ENCODE results near the gene MAPK4. TPM values are rescaled to one million over a fixed set of nuclear protein-coding genes. Genes with fewer than 3 reads are reported as not detected.
A peak's percentile ranks its signal among the peaks of the same experiment; 100 is the strongest.

The MAPK4 gene
- total RNA-seq, 1 donor from 2014 or later: 16.3 TPM

DNA sequence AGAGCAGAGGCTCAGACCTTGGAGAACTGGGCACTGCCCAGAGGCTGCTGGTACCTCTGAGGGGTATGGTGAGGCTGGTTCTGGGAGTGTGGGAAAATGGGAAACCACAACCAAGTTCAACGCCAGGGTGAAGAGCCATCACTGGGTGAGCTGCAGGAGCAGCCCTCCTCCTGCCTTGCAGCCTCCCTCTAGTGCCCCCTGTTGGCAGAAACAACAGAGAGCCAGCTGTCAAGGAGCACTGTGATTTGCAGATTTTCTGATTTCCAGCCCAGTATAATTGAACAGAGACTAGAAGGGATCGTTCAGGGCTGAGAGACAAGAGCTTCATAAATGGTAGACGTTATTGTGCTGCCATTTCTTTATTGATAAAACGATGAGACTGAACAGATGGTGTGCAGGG, 50.5 kb downstream of the MAPK4 start:
- H3K27me3 Mint-ChIP-seq: no peaks in the 10 kb centered on the region
- no peak for DNase-seq (ENCODE audit: low spot score, unreplicated experiment)
- TF ChIP-seq, protein P1, sequence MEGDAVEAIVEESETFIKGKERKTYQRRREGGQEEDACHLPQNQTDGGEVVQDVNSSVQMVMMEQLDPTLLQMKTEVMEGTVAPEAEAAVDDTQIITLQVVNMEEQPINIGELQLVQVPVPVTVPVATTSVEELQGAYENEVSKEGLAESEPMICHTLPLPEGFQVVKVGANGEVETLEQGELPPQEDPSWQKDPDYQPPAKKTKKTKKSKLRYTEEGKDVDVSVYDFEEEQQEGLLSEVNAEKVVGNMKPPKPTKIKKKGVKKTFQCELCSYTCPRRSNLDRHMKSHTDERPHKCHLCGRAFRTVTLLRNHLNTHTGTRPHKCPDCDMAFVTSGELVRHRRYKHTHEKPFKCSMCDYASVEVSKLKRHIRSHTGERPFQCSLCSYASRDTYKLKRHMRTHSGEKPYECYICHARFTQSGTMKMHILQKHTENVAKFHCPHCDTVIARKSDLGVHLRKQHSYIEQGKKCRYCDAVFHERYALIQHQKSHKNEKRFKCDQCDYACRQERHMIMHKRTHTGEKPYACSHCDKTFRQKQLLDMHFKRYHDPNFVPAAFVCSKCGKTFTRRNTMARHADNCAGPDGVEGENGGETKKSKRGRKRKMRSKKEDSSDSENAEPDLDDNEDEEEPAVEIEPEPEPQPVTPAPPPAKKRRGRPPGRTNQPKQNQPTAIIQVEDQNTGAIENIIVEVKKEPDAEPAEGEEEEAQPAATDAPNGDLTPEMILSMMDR (IDR thresholded peaks at IDR 0.05; ENCODE audit: unreplicated experiment): no peak

DNA sequence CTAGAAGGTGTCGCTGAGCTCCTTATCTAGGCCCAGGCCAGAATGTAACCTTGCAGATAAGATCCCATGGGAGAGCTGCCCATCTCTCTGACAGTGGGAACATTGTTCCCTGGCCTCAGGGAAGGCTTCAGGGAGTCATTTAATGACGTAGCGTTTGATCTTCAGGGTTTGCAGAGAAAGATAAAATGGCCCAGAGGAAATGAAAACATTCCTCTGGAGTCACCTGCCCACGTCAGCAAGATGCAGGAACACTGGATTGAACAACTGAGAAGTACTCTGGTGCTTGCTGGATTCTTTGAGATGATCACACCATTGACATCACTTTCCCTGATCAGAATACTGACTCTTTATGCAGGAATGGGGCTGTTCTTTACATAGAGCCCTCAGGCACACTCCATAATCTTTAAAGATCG, 51.6 kb downstream of the MAPK4 start:
- TF ChIP-seq, protein P1 (IDR thresholded peaks at IDR 0.05; ENCODE audit: unreplicated experiment): no peak
- Mint-ChIP-seq H3K9me3 (ENCODE audit: low read depth) (peaks cover 8% of the 10 kb centered on the region), H3K27me3 (no peaks in the 10 kb centered on the region), H3K27ac (peak overlapping the region; percentile 63), H3K4me3 (ENCODE audit: low read depth) (no peak overlapping the region), H3K36me3 (ENCODE audit: insufficient read depth) (peaks cover 6% of the 10 kb centered on the region), H3K4me1 (ENCODE audit: low read depth) (peaks cover 15% of the 10 kb centered on the region)
- no peak for DNase-seq (ENCODE audit: low spot score, unreplicated experiment)

More for the DNA sequence above, 50.5 kb downstream of the MAPK4 start:
- H3K4me1 Mint-ChIP-seq (ENCODE audit: low read depth): peaks cover 15% of the 10 kb centered on the region
- peaks cover 8% of the 10 kb centered on the region for H3K9me3 Mint-ChIP-seq (ENCODE audit: low read depth)
- peaks cover 6% of the 10 kb centered on the region for H3K36me3 Mint-ChIP-seq (ENCODE audit: insufficient read depth)
- H3K4me3 Mint-ChIP-seq (ENCODE audit: low read depth): no peak overlapping the region
- no peak overlapping the region for H3K27ac Mint-ChIP-seq

DNA sequence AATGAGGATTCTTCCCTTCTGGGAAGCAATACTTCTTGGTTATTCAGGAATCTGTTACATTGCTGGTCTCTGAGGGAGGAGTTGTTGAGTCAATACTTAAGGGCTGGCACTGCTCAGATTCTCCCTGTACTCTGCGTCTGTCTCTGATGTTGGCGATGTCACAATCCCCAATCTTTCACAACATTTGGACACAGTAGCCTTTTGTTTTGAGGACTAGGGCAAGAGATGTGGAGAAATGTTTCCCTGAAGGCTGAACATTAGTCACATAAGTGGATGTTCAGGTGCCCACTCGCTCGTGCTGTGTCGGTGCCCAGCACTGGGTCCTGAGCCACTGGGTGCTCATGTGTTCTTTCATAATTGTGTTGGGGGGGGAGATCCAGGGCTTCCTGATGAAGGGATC, 55.0 kb downstream of the MAPK4 start:
- Mint-ChIP-seq H3K27ac (no peak overlapping the region), H3K4me1 (ENCODE audit: low read depth) (peaks cover 15% of the 10 kb centered on the region), H3K9me3 (ENCODE audit: low read depth) (peaks cover 8% of the 10 kb centered on the region), H3K27me3 (no peaks in the 10 kb centered on the region), H3K36me3 (ENCODE audit: insufficient read depth) (peaks cover 1% of the 10 kb centered on the region), H3K4me3 (ENCODE audit: low read depth) (no peak overlapping the region)
- TF ChIP-seq, protein P1 (IDR thresholded peaks at IDR 0.05; ENCODE audit: unreplicated experiment): no peak
- DNase-seq (ENCODE audit: low spot score, unreplicated experiment): no peak

DNA sequence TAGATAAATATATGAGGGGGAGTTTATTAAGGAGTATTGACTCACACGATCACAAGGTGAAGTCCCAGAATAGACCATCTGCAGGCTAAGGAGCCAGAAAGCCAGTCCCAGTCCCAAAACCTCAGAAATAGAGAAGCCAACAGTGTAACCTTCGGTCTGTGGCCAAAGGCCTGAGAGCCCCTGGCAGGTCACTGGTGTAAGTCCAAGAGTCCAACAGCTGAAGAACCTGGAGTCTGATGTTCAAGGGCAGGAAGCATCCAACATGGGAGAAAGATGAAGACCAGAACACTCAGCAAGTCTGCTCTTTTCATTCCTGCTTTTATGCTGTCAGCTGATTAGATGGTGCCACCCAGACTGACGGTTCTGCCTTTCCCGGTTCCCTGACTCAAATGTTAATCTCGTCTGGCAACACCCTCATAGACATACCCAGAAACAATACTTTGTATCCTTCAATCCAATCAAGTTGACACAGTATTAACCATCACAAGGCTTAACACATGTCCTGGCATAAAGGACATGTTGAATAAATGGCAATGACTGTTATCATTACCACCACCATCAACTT, 56.7 kb downstream of the MAPK4 start:
- Mint-ChIP-seq H3K4me1 (ENCODE audit: low read depth) (peaks cover 7% of the 10 kb centered on the region), H3K9me3 (ENCODE audit: low read depth) (peaks cover 4% of the 10 kb centered on the region), H3K27me3 (no peaks in the 10 kb centered on the region), H3K36me3 (ENCODE audit: insufficient read depth) (no peaks in the 10 kb centered on the region), H3K27ac (no peak overlapping the region), H3K4me3 (ENCODE audit: low read depth) (no peak overlapping the region)
- TF ChIP-seq, protein P1 (IDR thresholded peaks at IDR 0.05; ENCODE audit: unreplicated experiment): no peak
- no peak for DNase-seq (ENCODE audit: low spot score, unreplicated experiment)

DNA sequence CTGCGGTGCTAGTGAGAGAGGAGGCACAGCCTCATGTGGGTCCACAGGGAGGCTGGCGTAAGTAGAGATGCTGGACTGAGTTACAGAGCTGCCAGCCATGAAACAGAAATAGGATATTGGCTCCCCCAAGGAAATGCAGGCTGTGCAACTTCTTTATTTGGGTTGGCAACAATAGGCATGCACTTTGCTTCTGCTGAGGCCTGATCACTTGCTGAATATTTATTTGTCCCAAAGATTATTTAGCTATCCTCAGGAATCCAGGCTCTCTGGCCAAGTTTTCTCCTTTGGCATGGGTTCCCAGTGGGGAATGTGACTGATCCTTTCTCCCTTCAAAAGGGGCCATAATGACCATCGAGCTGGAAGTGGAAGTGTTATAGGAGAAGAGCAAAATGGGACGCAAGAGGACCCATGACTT, 60.0 kb downstream of the MAPK4 start:
- TF ChIP-seq, protein P1 (IDR thresholded peaks at IDR 0.05; ENCODE audit: unreplicated experiment): no peak
- H3K27me3 Mint-ChIP-seq: no peaks in the 10 kb centered on the region
- H3K27ac Mint-ChIP-seq: no peak overlapping the region
- H3K36me3 Mint-ChIP-seq (ENCODE audit: insufficient read depth): no peaks in the 10 kb centered on the region
- no peaks in the 10 kb centered on the region for H3K4me1 Mint-ChIP-seq (ENCODE audit: low read depth)
- no peaks in the 10 kb centered on the region for H3K9me3 Mint-ChIP-seq (ENCODE audit: low read depth)
- no peak overlapping the region for H3K4me3 Mint-ChIP-seq (ENCODE audit: low read depth)
- no peak for DNase-seq (ENCODE audit: low spot score, unreplicated experiment)

All from progenitor cell of endocrine pancreas (in vitro differentiated cells).